GM23248 (cell line): Measurements from ENCODE around the gene GNPTAB.
"Not testable (repeated sequence)": the region's sequence is repeated elsewhere in the genome, so short reads cannot be mapped to it uniquely, and the experiment has no call there.

Experiments used
- EZH2 ChIP-seq: fragments of 200-600 bp; sonication (generic); IDR thresholded peaks from 2 replicates; pipeline ENCODE4 v1.6.1; 2018; ENCODE audit warnings: antibody characterized with exemption, mild to moderate bottlenecking; ENCODE audit not compliant: insufficient read depth, poor library complexity, severe bottlenecking
- EZH2phosphoT487 ChIP-seq: fragments of 200-600 bp; sonication (generic); IDR thresholded peaks from 2 replicates; pipeline ENCODE4 v1.6.1; 2018; ENCODE audit warnings: antibody characterized with exemption, moderate library complexity, mild to moderate bottlenecking, low read depth; ENCODE audit not compliant: insufficient read depth

- not testable (repeated sequence) for TF ChIP-seq EZH2, EZH2phosphoT487
Observed at GRCh38 chr12:101812716-101813115, 18.0 kb downstream of the GNPTAB start.
